Activated B cell treated with CpG ODN at 0.5 μM for 24 hours (primary cell): ENCODE results near the gene AURKAIP1. TPM values are rescaled to one million over a fixed set of nuclear protein-coding genes. Genes with fewer than 3 reads are reported as not detected.
A peak's percentile ranks its signal among the peaks of the same experiment; 100 is the strongest.

ENCODE experiments used
- ATAC-seq: fragments of 200-7000 bp; cut with Tn5 transposase; one replicate; pipeline ENCODE4 v1.10.0; 2021; ENCODE audit warnings: low read depth, mild to moderate bottlenecking, moderate library complexity
- CTCF ChIA-PET: fragments of 350-600 bp; sonication (Branson Sonifier 250); formaldehyde crosslinking; loops from one replicate; lab custom pipeline; 2021; ENCODE audit warnings: antibody characterized with exemption; lab: Charles Lee
- POLR2A ChIA-PET: fragments of 350-600 bp; sonication (Branson Sonifier 250); formaldehyde crosslinking; loops from one replicate; lab custom pipeline; 2021; ENCODE audit warnings: antibody characterized with exemption; lab: Charles Lee
- DNase-seq: peaks from one replicate; pipeline ENCODE4 v3.0.0; 2022
- H3K27ac Mint-ChIP-seq: one replicate; pipeline ENCODE4 v1.8.0; 2020; ENCODE audit warnings: mixed read lengths
- H3K27me3 Mint-ChIP-seq: one replicate; pipeline ENCODE4 v1.8.0; 2021; ENCODE audit warnings: mixed read lengths
- H3K36me3 Mint-ChIP-seq: one replicate; pipeline ENCODE4 v1.8.0; 2021; ENCODE audit warnings: low read depth, mixed read lengths
- H3K4me1 Mint-ChIP-seq: one replicate; pipeline ENCODE4 v1.8.0; 2021; ENCODE audit warnings: mixed read lengths
- H3K4me3 Mint-ChIP-seq: one replicate; pipeline ENCODE4 v1.8.0; 2020; ENCODE audit warnings: mild to moderate bottlenecking, mixed read lengths
- H3K9me3 Mint-ChIP-seq: one replicate; pipeline ENCODE4 v1.8.0; 2020; ENCODE audit warnings: mixed read lengths
- CTCF ChIP-seq: fragments of 200-600 bp; IDR thresholded peaks from one replicate; pipeline ENCODE4 v1.8.0; 2022; ENCODE audit warnings: antibody characterized with exemption, mild to moderate bottlenecking
- intact Hi-C: fragments of 100-400 bp; cut with micrococcal nuclease; formaldehyde crosslinking; loops from one replicate; pipeline ENCODE4 v1.15.1; 2024
- total RNA-seq: library from RNA; stranded (reverse); gene quantifications from 2 replicates; pipeline ENCODE4 v1.2.3, GENCODE V29; 2022

The AURKAIP1 gene
- 91.5 and 105 TPM in 2 replicates for total RNA-seq

- H3K9me3 Mint-ChIP-seq, result no peaks in the 10 kb centered on the region
- H3K27ac Mint-ChIP-seq, result peak within 1 kb of the TSS; percentile 92
- ChIA-PET CTCF (interaction anchor here (1.5 kb wide), 1 partner anchor 33 kb away, joined by 3 read pairs; no protein-coding TSS in a partner anchor), POLR2A (interaction anchor here (0.5 to 7.6 kb wide), 29 partner anchors 10 to 597 kb away, joined by 3 to 116 read pairs (median 4); partner anchors contain the start of genes CCNL2, ISG15, MRPL20 and PLEKHN1)
- DNase-seq, result peak; percentile 88
- peak; percentile 91 for ATAC-seq
- intact Hi-C loops, result loop anchor here (1.0 to 5.0 kb wide), 12 partner anchors 24 to 416 kb away; partner anchors contain the start of genes ATAD3B, C1orf159, CCNL2 and CPTP
- H3K4me3 Mint-ChIP-seq, result peak within 1 kb of the TSS; percentile 90
- no peak for TF ChIP-seq CTCF
- no peaks in the 10 kb centered on the region for H3K27me3 Mint-ChIP-seq
- peaks cover 10% of the 10 kb centered on the region for H3K36me3 Mint-ChIP-seq
- H3K4me1 Mint-ChIP-seq, result peaks cover 23% of the 10 kb centered on the region
Measured at GRCh38 chr1:1374929-1375662, at the start of gene AURKAIP1. Gene AURKAIP1, minus strand, starts transcription at chr1:1375207. Its CDS starts 451 bp downstream, at chr1:1374756.

GRCh38 chr1:1424707-1425106 lies 49.7 kb upstream of the AURKAIP1 start:
- ATAC-seq (no peak), DNase-seq (no peak)
- Mint-ChIP-seq H3K27ac (no peak overlapping the region), H3K4me1 (no peaks in the 10 kb centered on the region), H3K27me3 (peaks cover 22% of the 10 kb centered on the region), H3K9me3 (no peaks in the 10 kb centered on the region), H3K36me3 (no peaks in the 10 kb centered on the region), H3K4me3 (no peak overlapping the region)
- intact Hi-C loops, result no loop called here
- ChIA-PET POLR2A (no interaction called here), CTCF (interaction anchor here (1.0 kb wide), 1 partner anchor 16 kb away, joined by 3 read pairs; no protein-coding TSS in a partner anchor)
- TF ChIP-seq CTCF, result no peak

- DNase-seq, result no peak
- H3K27me3 Mint-ChIP-seq, result peaks cover 15% of the 10 kb centered on the region
- H3K4me3 Mint-ChIP-seq, result no peak overlapping the region
- H3K27ac Mint-ChIP-seq, result no peak overlapping the region
- intact Hi-C loops, result no loop called here
- no peaks in the 10 kb centered on the region for H3K9me3 Mint-ChIP-seq
- ChIA-PET POLR2A (interaction anchor here (0.7 kb wide), 1 partner anchor 16 kb away, joined by 4 read pairs; no protein-coding TSS in a partner anchor), CTCF (no interaction called here)
- no peak for TF ChIP-seq CTCF
- H3K36me3 Mint-ChIP-seq, result no peaks in the 10 kb centered on the region
- no peak for ATAC-seq
- peaks cover 1% of the 10 kb centered on the region for H3K4me1 Mint-ChIP-seq
Measured at GRCh38 chr1:1423245-1423597, 48.2 kb upstream of the AURKAIP1 start.

- DNase-seq, result no peak
- ATAC-seq, result no peak
- H3K27me3 Mint-ChIP-seq, result peaks cover 15% of the 10 kb centered on the region
- TF ChIP-seq CTCF, result no peak
- no peaks in the 10 kb centered on the region for H3K36me3 Mint-ChIP-seq
- H3K27ac Mint-ChIP-seq, result no peak overlapping the region
- CTCF ChIA-PET, result no interaction called here
- POLR2A ChIA-PET, result interaction anchor here (0.7 kb wide), 1 partner anchor 15 kb away, joined by 4 read pairs; no protein-coding TSS in a partner anchor
- peaks cover 1% of the 10 kb centered on the region for H3K4me1 Mint-ChIP-seq
- no peaks in the 10 kb centered on the region for H3K9me3 Mint-ChIP-seq
- intact Hi-C loops, result no loop called here
- H3K4me3 Mint-ChIP-seq, result no peak overlapping the region
Measured at GRCh38 chr1:1422465-1423244, 47.6 kb upstream of the AURKAIP1 start.
